ENCODE data around the gene MAU2. TPM values are rescaled to one million over a fixed set of nuclear protein-coding genes. Genes with fewer than 3 reads are reported as not detected.

Gene MAU2
- total RNA-seq, 1 experiment from 2014 or later: 48.4 TPM

GRCh38 chr19:19355606-19356139 lies 35.0 kb downstream of the MAU2 start:
- H3K56ac ChIP-seq (ENCODE audit: insufficient read length, low read depth, low read length): no peak overlapping the region
- no peak overlapping the region for H3K18ac ChIP-seq (ENCODE audit: insufficient read length, low read depth, low read length)
- no peak overlapping the region for H2BK15ac ChIP-seq (ENCODE audit: low read depth, low read length)
- no peaks in the 10 kb centered on the region for H3K79me2 ChIP-seq (ENCODE audit: insufficient read depth, low read length)
- TF ChIP-seq CTCF (conservative IDR thresholded peaks at IDR 0.05): no peak
- Mint-ChIP-seq H3K27ac (no peak overlapping the region), H3K4me1 (no peaks in the 10 kb centered on the region), H3K9me3 (no peaks in the 10 kb centered on the region), H3K4me3 (no peak overlapping the region), H3K27me3 (ENCODE audit: low read depth) (no peaks in the 10 kb centered on the region), H3K36me3 (ENCODE audit: insufficient read depth in 1 of 3, low read depth in 3 of 3) (peaks cover 15 to 32% (median 29%) of the 10 kb centered on the region in 3 experiments)
- no peaks in the 10 kb centered on the region for H4K20me1 ChIP-seq (ENCODE audit: control insufficient read depth, insufficient read depth, insufficient read length)
- H4K5ac ChIP-seq (ENCODE audit: insufficient read length, low read depth, low read length): no peak overlapping the region
- no peaks in the 10 kb centered on the region for H3K27me3 ChIP-seq (ENCODE audit: insufficient read depth, low read length)
- no peak overlapping the region for H3K4ac ChIP-seq (ENCODE audit: low read depth, low read length)
- WGBS (ENCODE audit: extremely low coverage, insufficient read length, low lambda C conversion rate): no CpG with 5 or more reads among the region's 18 CpGs
- no peaks in the 10 kb centered on the region for H3K9me3 ChIP-seq (ENCODE audit: control insufficient read depth, low read depth, low read length)
- no peak overlapping the region for H3K23ac ChIP-seq (ENCODE audit: insufficient read length, low read depth, low read length)
- H3K27ac ChIP-seq (ENCODE audit: insufficient read length, low read depth, low read length): no peak overlapping the region
- no peaks in the 10 kb centered on the region for H3K4me1 ChIP-seq (ENCODE audit: insufficient read depth, low read length)
- no peaks in the 10 kb centered on the region for H3K79me1 ChIP-seq (ENCODE audit: insufficient read depth, low read depth, low read length, poor library complexity, severe bottlenecking)
- no peak overlapping the region for H3K4me2 ChIP-seq (ENCODE audit: insufficient read depth, insufficient read length, low read length)
- no peaks in the 10 kb centered on the region for H3K23me2 ChIP-seq (ENCODE audit: insufficient read length, low read depth, low read length, poor library complexity, severe bottlenecking)
- no peak for DNase-seq
- H2BK12ac ChIP-seq (ENCODE audit: insufficient read length, low read depth, low read length): no peak overlapping the region
- H2BK5ac ChIP-seq (ENCODE audit: insufficient read length, low read length): no peak overlapping the region
- no peak overlapping the region for H2AFZ ChIP-seq (ENCODE audit: low read length)
- H4K8ac ChIP-seq (replicated peaks; ENCODE audit: insufficient read length, low read depth, low read length): no peak overlapping the region
- no peak overlapping the region for H2AK5ac ChIP-seq (ENCODE audit: insufficient read length, low read length)
- H4K91ac ChIP-seq (ENCODE audit: insufficient read length, low read depth, low read length): no peak overlapping the region
- H3T11ph ChIP-seq (ENCODE audit: low read length): no peak overlapping the region
- H3K9ac ChIP-seq (ENCODE audit: extremely low read depth, insufficient read length, low read length): no peak overlapping the region
- no peak overlapping the region for H2BK120ac ChIP-seq (ENCODE audit: low read depth, low read length, poor library complexity, severe bottlenecking)
- no peak overlapping the region for H3K14ac ChIP-seq (ENCODE audit: insufficient read depth, low read length)
- no peak overlapping the region for H2BK20ac ChIP-seq (ENCODE audit: low read depth, low read length, poor library complexity, severe bottlenecking)

Data from H9 (cell line).